ENCODE data around the gene IGSF21.

IGSF21 gene

DNA sequence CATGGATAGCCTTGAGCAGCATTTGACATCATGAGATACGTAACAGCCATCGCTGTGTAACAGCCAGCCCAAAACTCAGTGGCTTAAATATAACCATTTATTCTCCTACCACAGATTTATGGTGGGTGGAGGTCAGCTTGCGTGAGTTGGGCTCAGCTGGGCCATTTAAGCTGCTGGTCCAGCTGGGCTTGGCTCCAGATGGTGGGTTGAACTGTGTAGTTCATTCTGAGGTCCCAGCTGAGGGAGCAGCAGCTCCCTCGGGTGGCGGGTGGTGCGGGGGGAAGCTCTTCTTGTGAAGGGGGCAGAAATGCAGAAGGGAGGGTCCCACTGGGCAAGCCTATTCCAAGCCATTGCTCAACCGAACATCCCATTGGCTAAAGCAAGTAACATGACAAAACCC is 75.9 kb downstream of the IGSF21 start:
- Histone ChIP-seq H3K36me3 (no peaks in the 10 kb centered on the region), H3K27ac (peak overlapping the region; percentile 73), H3K4me3 (ENCODE audit: low read depth, low read length) (no peak overlapping the region), H3K9me3 (ENCODE audit: severe bottlenecking) (no peaks in the 10 kb centered on the region), H3K27me3 (ENCODE audit: insufficient read depth, low read depth, severe bottlenecking) (no peaks in the 10 kb centered on the region)
- TF ChIP-seq, protein P1, sequence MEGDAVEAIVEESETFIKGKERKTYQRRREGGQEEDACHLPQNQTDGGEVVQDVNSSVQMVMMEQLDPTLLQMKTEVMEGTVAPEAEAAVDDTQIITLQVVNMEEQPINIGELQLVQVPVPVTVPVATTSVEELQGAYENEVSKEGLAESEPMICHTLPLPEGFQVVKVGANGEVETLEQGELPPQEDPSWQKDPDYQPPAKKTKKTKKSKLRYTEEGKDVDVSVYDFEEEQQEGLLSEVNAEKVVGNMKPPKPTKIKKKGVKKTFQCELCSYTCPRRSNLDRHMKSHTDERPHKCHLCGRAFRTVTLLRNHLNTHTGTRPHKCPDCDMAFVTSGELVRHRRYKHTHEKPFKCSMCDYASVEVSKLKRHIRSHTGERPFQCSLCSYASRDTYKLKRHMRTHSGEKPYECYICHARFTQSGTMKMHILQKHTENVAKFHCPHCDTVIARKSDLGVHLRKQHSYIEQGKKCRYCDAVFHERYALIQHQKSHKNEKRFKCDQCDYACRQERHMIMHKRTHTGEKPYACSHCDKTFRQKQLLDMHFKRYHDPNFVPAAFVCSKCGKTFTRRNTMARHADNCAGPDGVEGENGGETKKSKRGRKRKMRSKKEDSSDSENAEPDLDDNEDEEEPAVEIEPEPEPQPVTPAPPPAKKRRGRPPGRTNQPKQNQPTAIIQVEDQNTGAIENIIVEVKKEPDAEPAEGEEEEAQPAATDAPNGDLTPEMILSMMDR (IDR thresholded peaks at IDR 0.05; ENCODE audit: low read depth, low read length), result peak; percentile 52
- peak; percentile 91 for DNase-seq

DNA sequence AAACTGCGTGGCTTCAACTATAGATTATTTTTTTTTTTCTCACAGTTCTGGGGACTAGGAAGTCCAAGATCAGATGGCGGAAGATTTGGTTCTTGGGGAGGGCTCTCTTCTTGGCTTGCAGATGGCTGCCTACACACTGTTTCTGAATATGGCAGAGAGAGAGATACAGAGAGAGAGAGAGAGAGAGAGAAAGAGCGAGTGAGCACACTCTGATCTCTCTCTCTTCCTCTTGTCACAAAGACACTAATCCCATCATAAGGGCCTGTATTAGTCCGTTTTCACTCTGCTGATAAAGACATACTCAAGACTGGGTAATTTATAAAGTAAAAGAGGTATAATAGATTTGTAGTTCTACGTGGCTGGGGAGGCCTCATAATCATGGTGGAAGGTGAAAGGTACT is 79.5 kb downstream of the IGSF21 start:
- Histone ChIP-seq H3K9me3 (ENCODE audit: severe bottlenecking) (no peaks in the 10 kb centered on the region), H3K4me3 (ENCODE audit: low read depth, low read length) (no peak overlapping the region), H3K27me3 (ENCODE audit: insufficient read depth, low read depth, severe bottlenecking) (no peaks in the 10 kb centered on the region), H3K36me3 (no peaks in the 10 kb centered on the region), H3K27ac (peak overlapping the region; percentile 2; the same call in 1 of the 2 replicates)
- TF ChIP-seq, protein P1 (IDR thresholded peaks at IDR 0.05; ENCODE audit: low read depth, low read length), result no peak
- no peak for DNase-seq

DNA sequence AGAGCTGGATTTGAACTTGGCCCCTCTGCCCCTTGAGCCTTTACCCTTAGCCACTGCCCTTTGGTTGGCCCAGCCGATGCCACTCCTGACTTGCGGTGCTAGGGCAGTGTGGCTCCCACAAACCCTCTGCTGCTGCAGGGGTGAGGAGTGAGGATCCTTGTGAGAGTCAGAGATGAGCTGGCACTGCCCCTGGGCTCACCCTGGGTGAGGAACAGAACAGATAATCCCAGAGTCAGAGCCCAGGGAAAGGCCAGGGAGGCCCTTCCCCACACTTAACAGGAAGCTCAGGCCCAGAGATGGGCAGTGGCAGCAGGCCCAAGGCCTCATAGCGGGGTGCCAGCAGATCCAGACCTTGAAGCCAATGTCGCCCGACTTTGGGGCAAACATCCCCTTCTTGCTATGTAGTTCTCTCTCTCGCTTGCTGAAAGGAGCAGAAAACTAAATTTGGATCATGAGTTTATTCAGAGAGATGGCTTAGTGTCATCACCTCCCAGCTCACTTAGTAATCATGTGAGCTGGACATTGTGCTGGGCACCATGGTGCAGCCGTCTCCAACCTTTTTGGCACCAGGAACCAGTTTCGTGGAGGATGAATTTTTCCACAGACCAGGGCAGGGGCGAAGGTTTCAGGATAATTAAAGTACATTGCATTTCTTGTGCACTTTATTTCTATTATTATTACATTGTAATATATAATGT is 81.4 kb downstream of the IGSF21 start:
- H3K4me3 ChIP-seq (ENCODE audit: low read depth, low read length), result no peak overlapping the region
- H3K9me3 ChIP-seq (ENCODE audit: severe bottlenecking), result no peaks in the 10 kb centered on the region
- no peak overlapping the region for H3K27ac ChIP-seq
- TF ChIP-seq, protein P1 (IDR thresholded peaks at IDR 0.05; ENCODE audit: low read depth, low read length), result no peak
- H3K36me3 ChIP-seq, result no peaks in the 10 kb centered on the region
- H3K27me3 ChIP-seq (ENCODE audit: insufficient read depth, low read depth, severe bottlenecking), result no peaks in the 10 kb centered on the region
- no peak for DNase-seq

DNA sequence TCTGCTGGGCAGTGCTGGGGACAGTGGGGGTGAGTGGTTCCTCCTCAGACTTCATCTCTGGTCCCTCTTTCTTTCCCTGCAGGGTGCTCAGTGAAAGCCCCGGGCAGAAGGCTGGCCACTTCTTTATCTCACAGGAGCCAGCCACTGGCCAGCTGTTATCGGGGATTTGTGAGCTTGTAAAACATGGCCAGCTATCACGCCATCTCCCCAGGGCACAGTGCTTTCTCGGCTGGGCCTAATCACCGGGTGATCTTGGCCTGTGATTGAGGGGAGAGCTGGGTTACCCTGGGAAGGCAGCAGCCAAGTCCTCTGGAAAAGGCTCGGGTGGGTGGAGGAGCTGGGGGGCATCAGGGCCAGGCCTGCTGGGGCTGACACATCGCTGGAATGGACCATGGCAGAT is 83.0 kb downstream of the IGSF21 start:
- TF ChIP-seq, protein P1 (IDR thresholded peaks at IDR 0.05; ENCODE audit: low read depth, low read length), result no peak
- Histone ChIP-seq H3K9me3 (ENCODE audit: severe bottlenecking) (no peaks in the 10 kb centered on the region), H3K4me3 (ENCODE audit: low read depth, low read length) (no peak overlapping the region), H3K27me3 (ENCODE audit: insufficient read depth, low read depth, severe bottlenecking) (no peaks in the 10 kb centered on the region), H3K27ac (peak overlapping the region; percentile 46), H3K36me3 (no peaks in the 10 kb centered on the region)
- DNase-seq, result no peak

DNA sequence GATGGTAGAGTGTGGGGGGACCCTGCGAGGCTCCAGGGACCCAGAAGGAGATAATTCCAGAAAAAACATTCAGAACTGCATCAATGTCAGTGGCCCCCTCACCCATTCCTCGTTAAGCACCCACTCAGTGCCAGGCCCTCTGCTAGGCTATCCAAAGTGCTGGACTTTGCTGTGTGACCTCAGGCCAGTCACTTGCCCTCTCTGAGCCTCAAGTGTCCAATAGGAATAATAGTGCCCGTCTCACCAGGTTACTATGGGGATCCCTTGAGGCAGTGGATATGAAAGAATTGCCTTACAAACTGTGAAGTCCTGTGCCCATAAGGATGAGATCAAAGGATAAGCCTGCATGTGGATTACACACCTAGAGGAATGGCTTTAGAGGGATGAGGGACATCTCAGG is 83.4 kb downstream of the IGSF21 start:
- H3K27ac ChIP-seq, result peak overlapping the region; percentile 46
- no peaks in the 10 kb centered on the region for H3K27me3 ChIP-seq (ENCODE audit: insufficient read depth, low read depth, severe bottlenecking)
- TF ChIP-seq, protein P1 (IDR thresholded peaks at IDR 0.05; ENCODE audit: low read depth, low read length), result no peak
- H3K36me3 ChIP-seq, result no peaks in the 10 kb centered on the region
- no peaks in the 10 kb centered on the region for H3K9me3 ChIP-seq (ENCODE audit: severe bottlenecking)
- H3K4me3 ChIP-seq (ENCODE audit: low read depth, low read length), result no peak overlapping the region
- no peak for DNase-seq

All from WERI-Rb-1 (cell line).